Fibroblast of mammary gland (primary cell): ENCODE results near the gene ALS2CL.

Experiments
- DNase-seq: peaks from one replicate; pipeline ENCODE4 v3.0.0-alpha.2; 2010; ENCODE audit warnings: low read depth
- H3K4me3 ChIP-seq: 2 replicates; pipeline ENCODE4 v1.5.1; 2011; ENCODE audit warnings: low read depth, mild to moderate bottlenecking, low read length, moderate library complexity; ENCODE audit not compliant: control insufficient read depth
- TF ChIP-seq, protein P1 (sequence below): conservative IDR thresholded peaks from 2 replicates; pipeline ENCODE4 v1.5.1; 2011; ENCODE audit warnings: low read depth, low read length, inconsistent platforms; ENCODE audit not compliant: control insufficient read depth, insufficient read depth

The ALS2CL gene

GRCh38 chr3:46711760-46712159, 18.3 kb upstream of the ALS2CL start:
- no peak for DNase-seq

GRCh38 chr3:46711305-46711704, 17.8 kb upstream of the ALS2CL start:
- TF ChIP-seq, protein P1, sequence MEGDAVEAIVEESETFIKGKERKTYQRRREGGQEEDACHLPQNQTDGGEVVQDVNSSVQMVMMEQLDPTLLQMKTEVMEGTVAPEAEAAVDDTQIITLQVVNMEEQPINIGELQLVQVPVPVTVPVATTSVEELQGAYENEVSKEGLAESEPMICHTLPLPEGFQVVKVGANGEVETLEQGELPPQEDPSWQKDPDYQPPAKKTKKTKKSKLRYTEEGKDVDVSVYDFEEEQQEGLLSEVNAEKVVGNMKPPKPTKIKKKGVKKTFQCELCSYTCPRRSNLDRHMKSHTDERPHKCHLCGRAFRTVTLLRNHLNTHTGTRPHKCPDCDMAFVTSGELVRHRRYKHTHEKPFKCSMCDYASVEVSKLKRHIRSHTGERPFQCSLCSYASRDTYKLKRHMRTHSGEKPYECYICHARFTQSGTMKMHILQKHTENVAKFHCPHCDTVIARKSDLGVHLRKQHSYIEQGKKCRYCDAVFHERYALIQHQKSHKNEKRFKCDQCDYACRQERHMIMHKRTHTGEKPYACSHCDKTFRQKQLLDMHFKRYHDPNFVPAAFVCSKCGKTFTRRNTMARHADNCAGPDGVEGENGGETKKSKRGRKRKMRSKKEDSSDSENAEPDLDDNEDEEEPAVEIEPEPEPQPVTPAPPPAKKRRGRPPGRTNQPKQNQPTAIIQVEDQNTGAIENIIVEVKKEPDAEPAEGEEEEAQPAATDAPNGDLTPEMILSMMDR = no peak
- DNase-seq = no peak
- no peak overlapping the region for H3K4me3 ChIP-seq

More at GRCh38 chr3:46711760-46712159, 18.3 kb upstream of the ALS2CL start:
- TF ChIP-seq, protein P1 = no peak
- no peak overlapping the region for H3K4me3 ChIP-seq

DNA sequence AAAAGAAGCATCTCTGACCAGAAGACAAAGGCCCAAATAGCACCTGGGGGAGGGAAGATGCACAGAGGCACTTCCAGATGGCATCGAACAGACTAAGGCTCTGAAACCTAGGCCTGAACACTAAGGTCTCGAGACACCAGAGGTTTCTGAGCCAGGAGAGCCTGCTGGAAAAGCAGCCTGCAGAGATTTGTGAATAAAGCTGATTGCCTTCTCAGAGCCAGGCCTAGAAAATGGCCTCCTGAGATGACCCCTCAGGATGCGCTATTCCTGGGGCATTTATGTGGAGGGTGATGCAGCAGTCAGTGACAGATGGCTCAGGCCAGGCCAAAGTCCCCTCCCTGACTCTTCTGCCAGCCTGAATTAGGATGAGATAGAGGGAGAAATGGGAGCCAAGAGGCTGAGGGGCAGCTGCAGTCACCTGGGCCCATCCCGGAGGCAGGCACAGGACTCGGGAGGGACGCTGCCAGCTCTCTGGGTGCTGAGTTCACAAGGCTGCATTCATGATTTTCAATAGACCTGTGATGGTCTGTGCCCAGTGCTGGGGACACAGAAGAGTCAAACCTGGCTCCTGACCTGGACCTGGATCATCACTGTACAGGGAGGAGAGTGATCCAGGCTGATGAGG, 17.3 kb upstream of the ALS2CL start:
- DNase-seq = no peak
- TF ChIP-seq, protein P1 = no peak
- H3K4me3 ChIP-seq = no peak overlapping the region

DNA sequence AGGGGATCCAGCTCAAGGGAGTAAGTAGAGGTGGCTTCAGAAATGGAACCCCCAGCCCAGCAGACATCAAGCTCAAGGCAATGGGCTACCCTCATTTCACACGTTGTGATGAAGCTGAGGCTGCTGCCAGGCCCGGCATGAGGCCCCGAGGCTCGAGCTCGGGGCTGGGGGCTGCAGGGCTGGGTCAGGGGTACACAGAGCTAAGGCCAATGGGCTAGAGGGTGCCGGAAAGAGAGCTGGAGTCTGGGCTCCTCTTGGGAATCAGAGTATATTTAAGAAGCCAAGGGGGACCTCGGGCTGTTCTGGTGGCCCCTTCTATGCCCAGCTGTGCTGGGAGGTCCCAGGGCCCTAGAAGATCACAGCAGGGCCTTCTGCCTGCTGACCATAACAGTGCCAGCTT, 16.8 kb upstream of the ALS2CL start:
- no peak for DNase-seq
- TF ChIP-seq, protein P1 = no peak
- no peak overlapping the region for H3K4me3 ChIP-seq

GRCh38 chr3:46709721-46710120, 16.2 kb upstream of the ALS2CL start:
- TF ChIP-seq, protein P1 = no peak
- no peak overlapping the region for H3K4me3 ChIP-seq
- DNase-seq = no peak

DNA sequence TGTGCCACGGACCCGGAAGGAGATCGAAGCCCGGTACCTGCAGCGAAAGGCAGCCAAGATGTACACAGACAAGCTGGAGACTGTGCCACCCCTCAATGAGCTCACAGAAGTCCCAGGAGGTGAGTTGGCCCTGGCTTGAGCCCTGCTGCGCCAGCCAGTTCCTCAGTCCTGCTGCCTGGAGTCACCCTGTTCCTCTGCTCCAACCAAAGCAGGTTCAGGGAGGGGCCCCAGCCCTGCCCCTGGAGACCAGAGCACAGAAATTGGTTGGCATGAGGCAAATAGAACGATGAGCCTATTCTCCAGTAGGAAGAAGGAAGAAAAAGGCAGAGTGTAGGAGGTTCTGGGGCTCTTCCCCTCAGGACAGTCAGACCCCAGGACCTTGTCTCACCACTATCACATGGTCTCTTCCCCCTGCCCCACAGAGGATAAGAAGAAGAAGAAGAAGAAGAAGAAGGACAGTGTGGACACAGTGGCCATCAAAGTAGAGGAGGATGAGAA, 15.7 kb upstream of the ALS2CL start:
- DNase-seq = no peak
- H3K4me3 ChIP-seq = no peak overlapping the region
- TF ChIP-seq, protein P1 = no peak
